ENCODE data around the gene GDPD5. TPM values are rescaled to one million over a fixed set of nuclear protein-coding genes. Genes with fewer than 3 reads are reported as not detected.
A peak's percentile ranks its signal among the peaks of the same experiment; 100 is the strongest.

Gene GDPD5
- total and polyA plus RNA-seq, 9 of the 15 experiments (the other 6 are each of a cell fraction or from before 2014, with no cell fraction given) = 0.32 to 27.3 (median 8.0) TPM

DNA sequence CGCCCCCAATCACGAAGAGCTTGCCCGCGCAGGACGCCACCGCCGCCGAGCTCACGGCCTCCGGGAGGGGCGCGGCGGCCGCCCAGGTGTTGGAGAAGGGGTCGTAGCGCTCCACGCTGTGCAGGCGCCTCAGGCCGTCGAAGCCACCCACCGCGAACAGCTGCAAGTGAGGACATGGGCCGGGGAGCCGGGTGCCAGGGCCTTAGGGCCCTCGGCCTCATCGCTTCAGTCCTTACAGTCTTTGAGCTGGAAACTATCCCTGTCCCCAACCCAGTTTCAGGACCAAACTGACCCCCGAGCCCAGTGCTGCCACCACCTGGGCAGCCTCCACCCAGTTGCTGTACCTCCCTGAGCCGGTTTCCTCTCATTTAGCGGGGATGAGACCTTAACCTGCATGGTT lies 100.3 kb downstream of the GDPD5 start (continued):
- TF ChIP-seq DDX20 (tag; IDR thresholded peaks at IDR 0.05; ENCODE audit: low read depth) (no peak), ZNF23 (CRISPR knock-in tag; IDR thresholded peaks at IDR 0.05) (no peak), MEF2A (IDR thresholded peaks at IDR 0.05; ENCODE audit: control insufficient read depth, low read depth, low read length) (no peak), MCM7 (IDR thresholded peaks at IDR 0.05) (no peak), ZKSCAN1 (IDR thresholded peaks at IDR 0.05; ENCODE audit: low read depth, low read length) (no peak), CBX2 (IDR thresholded peaks at IDR 0.05; ENCODE audit: insufficient read depth, low read length, poor library complexity, severe bottlenecking) (no peak), ZNF140 (CRISPR knock-in tag; IDR thresholded peaks at IDR 0.05) (no peak), ZNF707 (CRISPR knock-in tag; conservative IDR thresholded peaks at IDR 0.05) (no peak), IRF2 (CRISPR knock-in tag; IDR thresholded peaks at IDR 0.05) (no peak), ZNF263 (CRISPR knock-in tag; IDR thresholded peaks at IDR 0.05; ENCODE audit: borderline replicate concordance) (no peak), CAMTA2 (CRISPR knock-in tag; conservative IDR thresholded peaks at IDR 0.05) (no peak), ZNF24 (IDR thresholded peaks at IDR 0.05) (no peak), ZNF589 (CRISPR knock-in tag; IDR thresholded peaks at IDR 0.05; ENCODE audit: low read depth) (no peak), RNF2 (IDR thresholded peaks at IDR 0.05) (no peak), HMG20B (CRISPR knock-in tag; IDR thresholded peaks at IDR 0.05) (no peak), PURB (CRISPR knock-in tag; IDR thresholded peaks at IDR 0.05; ENCODE audit: low read depth) (no peak), SMAD1 (IDR thresholded peaks at IDR 0.05; ENCODE audit: low read depth, low read length, partially characterized antibody) (no peak), NRF1 (conservative IDR thresholded peaks at IDR 0.05 in 1 of 2, IDR thresholded peaks at IDR 0.05 in 1 of 2) (no peak)
- TF ChIP-seq, protein P1, sequence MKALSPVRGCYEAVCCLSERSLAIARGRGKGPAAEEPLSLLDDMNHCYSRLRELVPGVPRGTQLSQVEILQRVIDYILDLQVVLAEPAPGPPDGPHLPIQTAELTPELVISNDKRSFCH (CRISPR knock-in tag; IDR thresholded peaks at IDR 0.05) = no peak
- TF ChIP-seq, protein P1 (tag; IDR thresholded peaks at IDR 0.05) = no peak
- TF ChIP-seq, protein P2, sequence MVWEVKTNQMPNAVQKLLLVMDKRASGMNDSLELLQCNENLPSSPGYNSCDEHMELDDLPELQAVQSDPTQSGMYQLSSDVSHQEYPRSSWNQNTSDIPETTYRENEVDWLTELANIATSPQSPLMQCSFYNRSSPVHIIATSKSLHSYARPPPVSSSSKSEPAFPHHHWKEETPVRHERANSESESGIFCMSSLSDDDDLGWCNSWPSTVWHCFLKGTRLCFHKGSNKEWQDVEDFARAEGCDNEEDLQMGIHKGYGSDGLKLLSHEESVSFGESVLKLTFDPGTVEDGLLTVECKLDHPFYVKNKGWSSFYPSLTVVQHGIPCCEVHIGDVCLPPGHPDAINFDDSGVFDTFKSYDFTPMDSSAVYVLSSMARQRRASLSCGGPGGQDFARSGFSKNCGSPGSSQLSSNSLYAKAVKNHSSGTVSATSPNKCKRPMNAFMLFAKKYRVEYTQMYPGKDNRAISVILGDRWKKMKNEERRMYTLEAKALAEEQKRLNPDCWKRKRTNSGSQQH (CRISPR knock-in tag; IDR thresholded peaks at IDR 0.05) = no peak
- TF ChIP-seq, protein P3, sequence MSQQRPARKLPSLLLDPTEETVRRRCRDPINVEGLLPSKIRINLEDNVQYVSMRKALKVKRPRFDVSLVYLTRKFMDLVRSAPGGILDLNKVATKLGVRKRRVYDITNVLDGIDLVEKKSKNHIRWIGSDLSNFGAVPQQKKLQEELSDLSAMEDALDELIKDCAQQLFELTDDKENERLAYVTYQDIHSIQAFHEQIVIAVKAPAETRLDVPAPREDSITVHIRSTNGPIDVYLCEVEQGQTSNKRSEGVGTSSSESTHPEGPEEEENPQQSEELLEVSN (IDR thresholded peaks at IDR 0.05; ENCODE audit: borderline replicate concordance in 1 of 2, extremely low read depth in 1 of 2, insufficient read depth in 1 of 2, insufficient read length in 1 of 2, low read depth in 1 of 2, low read length in 1 of 2, poor library complexity in 1 of 2, severe bottlenecking in 1 of 2) = no peak
- TF ChIP-seq, protein P4, sequence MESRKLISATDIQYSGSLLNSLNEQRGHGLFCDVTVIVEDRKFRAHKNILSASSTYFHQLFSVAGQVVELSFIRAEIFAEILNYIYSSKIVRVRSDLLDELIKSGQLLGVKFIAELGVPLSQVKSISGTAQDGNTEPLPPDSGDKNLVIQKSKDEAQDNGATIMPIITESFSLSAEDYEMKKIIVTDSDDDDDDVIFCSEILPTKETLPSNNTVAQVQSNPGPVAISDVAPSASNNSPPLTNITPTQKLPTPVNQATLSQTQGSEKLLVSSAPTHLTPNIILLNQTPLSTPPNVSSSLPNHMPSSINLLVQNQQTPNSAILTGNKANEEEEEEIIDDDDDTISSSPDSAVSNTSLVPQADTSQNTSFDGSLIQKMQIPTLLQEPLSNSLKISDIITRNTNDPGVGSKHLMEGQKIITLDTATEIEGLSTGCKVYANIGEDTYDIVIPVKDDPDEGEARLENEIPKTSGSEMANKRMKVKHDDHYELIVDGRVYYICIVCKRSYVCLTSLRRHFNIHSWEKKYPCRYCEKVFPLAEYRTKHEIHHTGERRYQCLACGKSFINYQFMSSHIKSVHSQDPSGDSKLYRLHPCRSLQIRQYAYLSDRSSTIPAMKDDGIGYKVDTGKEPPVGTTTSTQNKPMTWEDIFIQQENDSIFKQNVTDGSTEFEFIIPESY (CRISPR knock-in tag; IDR thresholded peaks at IDR 0.05) = peak; percentile 79; the same call in 1 of the 2 replicates
- TF ChIP-seq, protein P5, sequence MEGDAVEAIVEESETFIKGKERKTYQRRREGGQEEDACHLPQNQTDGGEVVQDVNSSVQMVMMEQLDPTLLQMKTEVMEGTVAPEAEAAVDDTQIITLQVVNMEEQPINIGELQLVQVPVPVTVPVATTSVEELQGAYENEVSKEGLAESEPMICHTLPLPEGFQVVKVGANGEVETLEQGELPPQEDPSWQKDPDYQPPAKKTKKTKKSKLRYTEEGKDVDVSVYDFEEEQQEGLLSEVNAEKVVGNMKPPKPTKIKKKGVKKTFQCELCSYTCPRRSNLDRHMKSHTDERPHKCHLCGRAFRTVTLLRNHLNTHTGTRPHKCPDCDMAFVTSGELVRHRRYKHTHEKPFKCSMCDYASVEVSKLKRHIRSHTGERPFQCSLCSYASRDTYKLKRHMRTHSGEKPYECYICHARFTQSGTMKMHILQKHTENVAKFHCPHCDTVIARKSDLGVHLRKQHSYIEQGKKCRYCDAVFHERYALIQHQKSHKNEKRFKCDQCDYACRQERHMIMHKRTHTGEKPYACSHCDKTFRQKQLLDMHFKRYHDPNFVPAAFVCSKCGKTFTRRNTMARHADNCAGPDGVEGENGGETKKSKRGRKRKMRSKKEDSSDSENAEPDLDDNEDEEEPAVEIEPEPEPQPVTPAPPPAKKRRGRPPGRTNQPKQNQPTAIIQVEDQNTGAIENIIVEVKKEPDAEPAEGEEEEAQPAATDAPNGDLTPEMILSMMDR (IDR thresholded peaks at IDR 0.05 in 2 of 3, conservative IDR thresholded peaks at IDR 0.05 in 1 of 3; ENCODE audit: insufficient read depth in 2 of 3, low read depth in 1 of 3, low read length in 3 of 3) = peak; percentile 50 to 59 (median 56); a peak in 4 of 6 replicates
